Adrenal gland (tissue), 5 donors: ENCODE data around the gene COPS7A.

Source experiments
- CTCF ChIP-seq, 6 experiments: fragments of 450-650 bp in 4 of 6; fragments of 200-600 bp in 2 of 6; sonication (generic) in 1 of 6; IDR thresholded peaks; 1 replicate in 5 of 6; 2 replicates in 1 of 6; pipeline versions ENCODE4 v1.5.1 to v1.8.0; 2016 to 2021; ENCODE audit warnings: antibody characterized with exemption in 6 of 6, mild to moderate bottlenecking in 2 of 6, moderate library complexity in 1 of 6
- POLR2A ChIP-seq, 2 donors: fragments of 450-650 bp; IDR thresholded peaks; one replicate each; pipeline ENCODE4 v1.6.1; 2017; ENCODE audit warnings: antibody characterized with exemption in 2 of 2, mild to moderate bottlenecking in 2 of 2, moderate library complexity in 1 of 2
- donor health status: DM: no; HTN: no; CAD: no.

GRCh38 chr12:6773590-6774351, 49.9 kb downstream of the COPS7A start:
- TF ChIP-seq POLR2A (IDR thresholded peaks at IDR 0.05) (no peak), CTCF (IDR thresholded peaks at IDR 0.05) (no peak)
